ENCODE results near the gene ZNF862. TPM values are rescaled to one million over a fixed set of nuclear protein-coding genes. Genes with fewer than 3 reads are reported as not detected.

Gene ZNF862
- total and polyA plus RNA-seq, 2 experiments from 2014 or later, result 0.94 to 2.3 TPM

DNA sequence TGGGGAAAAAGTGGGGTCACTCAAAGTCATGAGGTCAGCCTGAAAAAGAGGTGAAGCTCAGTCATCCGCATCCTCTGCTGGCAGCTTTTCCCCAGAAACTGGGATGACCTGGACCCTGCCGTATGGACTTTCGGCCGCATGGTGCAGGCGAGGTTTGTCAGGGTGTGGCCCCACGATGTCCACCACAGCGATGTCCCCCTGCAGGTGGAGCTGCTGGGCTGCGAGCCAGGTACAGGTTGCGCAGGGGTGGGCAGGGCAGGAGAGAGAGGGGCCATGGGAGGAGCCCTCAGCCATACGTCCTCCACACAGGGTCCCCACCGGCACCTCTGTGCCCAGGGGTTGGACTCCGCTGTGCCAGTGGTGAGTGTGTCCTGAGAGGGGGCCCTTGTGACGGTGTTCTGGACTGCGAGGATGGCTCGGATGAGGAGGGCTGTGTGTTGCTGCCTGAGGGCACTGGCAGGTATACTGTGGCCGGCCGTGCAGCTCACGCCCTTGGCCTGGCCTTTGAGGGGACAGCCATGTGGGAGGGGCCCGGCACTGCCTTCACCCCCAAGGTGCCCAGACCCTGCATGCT lies 41.8 kb upstream of the ZNF862 start (continued):
- TF ChIP-seq ZNF331 (CRISPR knock-in tag; IDR thresholded peaks at IDR 0.05; ENCODE audit: low read depth), result no peak

DNA sequence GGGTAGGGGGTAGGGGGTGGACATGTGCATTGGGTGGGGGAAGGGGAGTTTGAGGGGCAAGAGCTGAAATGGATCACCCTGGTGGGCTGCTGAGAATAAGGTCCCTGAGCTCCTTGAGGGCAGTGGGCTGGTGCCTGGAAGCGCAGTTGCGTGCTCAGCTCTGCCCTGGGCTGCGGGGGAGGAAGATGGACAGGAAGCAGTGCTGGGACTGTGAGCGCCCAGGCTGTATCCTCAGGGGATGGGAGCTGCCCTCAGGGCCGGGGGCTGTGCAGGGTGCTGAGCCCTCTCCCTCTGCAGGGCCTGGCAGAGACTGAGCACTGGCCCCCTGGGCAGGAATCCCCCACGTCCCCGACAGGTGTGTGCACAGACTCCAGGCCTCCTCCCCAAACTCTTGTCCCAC lies 40.4 kb upstream of the ZNF862 start:
- peaks cover 4% of the 10 kb centered on the region; the same call in 2 of the 3 replicates for H3K4me1 Mint-ChIP-seq
- no peak overlapping the region for H2AFZ ChIP-seq
- H3K36me3 ChIP-seq (ENCODE audit: insufficient read depth), result no peaks in the 10 kb centered on the region
- H4K20me1 ChIP-seq (replicated peaks; ENCODE audit: insufficient read depth), result no peaks in the 10 kb centered on the region
- no peaks in the 10 kb centered on the region for H3K36me3 Mint-ChIP-seq (ENCODE audit: low read depth)
- H3K9me2 ChIP-seq (ENCODE audit: insufficient read depth), result no peaks in the 10 kb centered on the region
- no peaks in the 10 kb centered on the region for H3K4me1 ChIP-seq (ENCODE audit: insufficient read depth)
- H3K9me3 Mint-ChIP-seq, result no peaks in the 10 kb centered on the region
- ATAC-seq (no peak), DNase-seq (ENCODE audit: low spot score) (no peak)
- H3F3A ChIP-seq (replicated peaks; ENCODE audit: low read depth), result no peaks in the 10 kb centered on the region
- no peak overlapping the region for H3K27ac ChIP-seq (ENCODE audit: low read depth)
- no peak overlapping the region for H3K27ac Mint-ChIP-seq
- H3K4me2 ChIP-seq, result no peak overlapping the region
- TF ChIP-seq CTCF (conservative IDR thresholded peaks at IDR 0.05; ENCODE audit: low read depth in 2 of 2), result no peak
- TF ChIP-seq JUNB (IDR thresholded peaks at IDR 0.05; ENCODE audit: unreplicated experiment), result no peak
- TF ChIP-seq POLR2AphosphoS5 (IDR thresholded peaks at IDR 0.05; ENCODE audit: low read depth), result no peak
- TF ChIP-seq ZNF331 (CRISPR knock-in tag; IDR thresholded peaks at IDR 0.05; ENCODE audit: low read depth), result no peak
- no peak for TF ChIP-seq STAT1 (IDR thresholded peaks at IDR 0.05; ENCODE audit: unreplicated experiment)
- TF ChIP-seq, protein P1, sequence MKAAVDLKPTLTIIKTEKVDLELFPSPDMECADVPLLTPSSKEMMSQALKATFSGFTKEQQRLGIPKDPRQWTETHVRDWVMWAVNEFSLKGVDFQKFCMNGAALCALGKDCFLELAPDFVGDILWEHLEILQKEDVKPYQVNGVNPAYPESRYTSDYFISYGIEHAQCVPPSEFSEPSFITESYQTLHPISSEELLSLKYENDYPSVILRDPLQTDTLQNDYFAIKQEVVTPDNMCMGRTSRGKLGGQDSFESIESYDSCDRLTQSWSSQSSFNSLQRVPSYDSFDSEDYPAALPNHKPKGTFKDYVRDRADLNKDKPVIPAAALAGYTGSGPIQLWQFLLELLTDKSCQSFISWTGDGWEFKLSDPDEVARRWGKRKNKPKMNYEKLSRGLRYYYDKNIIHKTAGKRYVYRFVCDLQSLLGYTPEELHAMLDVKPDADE (IDR thresholded peaks at IDR 0.05), result no peak
- no peak for TF ChIP-seq ZNF114 (CRISPR knock-in tag; IDR thresholded peaks at IDR 0.05)
- no peak for TF ChIP-seq EZH2 (IDR thresholded peaks at IDR 0.05; ENCODE audit: low read depth, unreplicated experiment)
- TF ChIP-seq CREB1 (CRISPR knock-in tag; IDR thresholded peaks at IDR 0.05; ENCODE audit: low read depth), result no peak
- TF ChIP-seq REST (IDR thresholded peaks at IDR 0.05; ENCODE audit: unreplicated experiment), result no peak
- no peak overlapping the region for H3K4me3 Mint-ChIP-seq
- H3K27me3 Mint-ChIP-seq (ENCODE audit: insufficient read depth, low read depth, poor library complexity), result peaks cover 17% of the 10 kb centered on the region
- H3K27me3 ChIP-seq (ENCODE audit: insufficient read depth), result no peaks in the 10 kb centered on the region
- H3K4me3 ChIP-seq, result no peak overlapping the region
- H3K79me2 ChIP-seq (replicated peaks; ENCODE audit: insufficient read depth), result no peaks in the 10 kb centered on the region
